Stimulated activated CD4-positive, alpha-beta T cell treated with anti-CD3 and anti-CD28 coated beads, Interleukin-12 subunit alpha, Interleukin-12 subunit beta, amount 100 ng/mL, for 4 hours (primary cell): ENCODE measurements around the gene STARD8.

Experiments used
- DNase-seq: peaks from one replicate; pipeline ENCODE4 v3.0.0-alpha.2; 2020

STARD8 gene

DNA sequence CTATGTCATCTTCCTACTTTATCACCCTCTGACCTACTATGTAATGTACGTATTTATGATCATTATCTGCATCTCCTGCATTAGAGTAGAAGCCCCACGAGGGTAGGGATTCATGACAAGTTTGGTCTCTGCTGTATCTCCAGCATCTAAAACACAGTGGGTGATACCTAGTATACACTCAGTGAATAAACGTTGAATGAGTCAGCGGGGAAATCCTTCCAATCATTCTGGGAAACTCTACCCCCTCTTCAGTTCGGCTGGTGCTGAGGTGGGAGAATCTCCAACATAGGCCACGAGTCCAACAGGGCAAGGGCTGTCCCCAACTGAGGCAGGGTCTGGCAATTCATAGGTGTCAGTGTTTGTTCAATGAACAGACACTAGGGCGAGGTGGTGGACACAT is 106.9 kb downstream of the STARD8 start:
- no peak for DNase-seq

GRCh38 chrX:68755616-68756125 is 108.2 kb downstream of the STARD8 start:
- no peak for DNase-seq

DNA sequence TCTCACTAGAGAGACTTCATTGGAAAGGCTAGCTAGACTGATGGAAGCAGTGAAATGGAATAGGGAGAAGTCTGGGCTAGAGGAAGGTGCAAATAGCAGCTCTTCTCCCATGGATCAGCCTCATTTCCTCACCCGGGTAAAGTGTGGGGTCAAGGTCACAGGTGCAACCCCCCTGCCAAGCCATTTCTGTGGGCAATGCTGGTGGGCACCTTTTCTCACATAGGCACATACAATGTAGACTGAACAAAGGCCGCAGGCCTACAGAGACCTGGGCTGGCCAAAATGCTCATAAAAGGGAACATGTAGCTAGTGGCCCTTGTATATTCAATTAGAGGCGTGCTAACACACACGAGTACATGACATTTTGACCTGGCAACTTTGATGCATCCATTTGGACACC is 109.9 kb downstream of the STARD8 start:
- no peak for DNase-seq

GRCh38 chrX:68757731-68758130 is 110.3 kb downstream of the STARD8 start:
- DNase-seq, result no peak

GRCh38 chrX:68758671-68759070 is 111.2 kb downstream of the STARD8 start:
- DNase-seq, result no peak

- no peak for DNase-seq
Observed at GRCh38 chrX:68761086-68761485, 113.6 kb downstream of the STARD8 start.

DNA sequence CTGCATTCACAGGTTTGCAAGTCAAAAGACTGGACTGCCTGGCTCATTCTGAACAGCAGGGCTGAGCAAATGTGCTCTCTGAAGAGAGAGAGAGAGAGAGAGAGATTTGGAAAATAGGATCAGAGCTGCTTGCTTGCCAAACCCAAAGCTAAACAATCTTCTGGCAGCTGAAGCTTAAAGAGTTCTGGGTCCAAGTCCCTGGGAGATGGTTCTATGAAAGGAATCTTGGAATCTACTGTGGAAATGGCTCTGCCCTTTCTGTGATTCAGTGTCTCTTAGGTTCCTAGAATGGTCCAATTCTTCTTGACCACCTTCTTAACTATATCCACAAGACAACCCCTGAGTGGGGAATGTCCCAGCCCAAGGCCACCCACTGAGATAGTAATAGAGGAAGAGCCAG is 115.3 kb downstream of the STARD8 start:
- DNase-seq, result no peak

GRCh38 chrX:68763481-68763880 is 116.0 kb downstream of the STARD8 start:
- DNase-seq, result no peak
